Fibroblast of pulmonary artery (primary cell): ENCODE data around the gene CLN6.

Source experiments
- DNase-seq: peaks from one replicate; pipeline ENCODE4 v3.0.0-alpha.2; 2010; ENCODE audit warnings: low read depth
- H3K4me3 ChIP-seq: replicated peaks from 2 replicates; pipeline ENCODE4 v1.5.1; 2011; ENCODE audit warnings: low read depth, mild to moderate bottlenecking, control low read depth, low read length, moderate library complexity
- TF ChIP-seq, protein P1 (sequence below): IDR thresholded peaks from 2 replicates; pipeline ENCODE4 v1.5.1; 2011; ENCODE audit warnings: mild to moderate bottlenecking, control low read depth, low read length, inconsistent platforms; ENCODE audit errors: missing control alignments

The CLN6 gene

DNA sequence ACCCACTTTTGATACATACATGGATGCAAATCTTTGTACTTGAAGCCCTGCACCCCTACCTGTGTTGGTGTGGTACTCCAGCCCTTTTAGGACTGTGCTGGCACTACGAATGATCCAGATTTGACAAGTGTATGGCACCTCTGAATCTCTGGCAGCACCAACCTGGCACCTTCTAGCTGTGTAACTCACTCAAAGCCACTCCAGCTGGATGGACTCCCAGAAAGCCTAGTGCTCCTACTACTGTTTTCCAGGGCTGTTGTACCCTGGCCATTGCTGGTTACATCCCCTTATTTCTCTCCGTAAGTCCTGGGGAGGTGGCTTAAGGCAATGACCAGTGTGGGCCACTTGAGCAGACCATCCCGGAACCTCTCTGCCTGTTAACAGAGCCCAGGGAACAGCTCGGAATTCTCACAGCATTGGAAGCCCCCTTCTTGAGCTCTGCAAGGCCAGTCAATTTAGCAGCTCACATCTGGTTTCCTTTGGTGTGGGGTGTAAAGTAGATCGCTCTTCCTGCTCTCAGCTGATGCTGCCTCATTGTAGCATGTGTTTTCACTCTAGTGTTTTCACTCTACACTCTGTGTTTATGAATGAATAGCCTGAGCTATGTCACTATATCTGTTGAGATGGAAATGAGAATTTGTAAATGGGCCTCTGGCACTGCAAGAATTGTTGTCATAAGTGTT lies 36.6 kb downstream of the CLN6 start:
- TF ChIP-seq, protein P1, sequence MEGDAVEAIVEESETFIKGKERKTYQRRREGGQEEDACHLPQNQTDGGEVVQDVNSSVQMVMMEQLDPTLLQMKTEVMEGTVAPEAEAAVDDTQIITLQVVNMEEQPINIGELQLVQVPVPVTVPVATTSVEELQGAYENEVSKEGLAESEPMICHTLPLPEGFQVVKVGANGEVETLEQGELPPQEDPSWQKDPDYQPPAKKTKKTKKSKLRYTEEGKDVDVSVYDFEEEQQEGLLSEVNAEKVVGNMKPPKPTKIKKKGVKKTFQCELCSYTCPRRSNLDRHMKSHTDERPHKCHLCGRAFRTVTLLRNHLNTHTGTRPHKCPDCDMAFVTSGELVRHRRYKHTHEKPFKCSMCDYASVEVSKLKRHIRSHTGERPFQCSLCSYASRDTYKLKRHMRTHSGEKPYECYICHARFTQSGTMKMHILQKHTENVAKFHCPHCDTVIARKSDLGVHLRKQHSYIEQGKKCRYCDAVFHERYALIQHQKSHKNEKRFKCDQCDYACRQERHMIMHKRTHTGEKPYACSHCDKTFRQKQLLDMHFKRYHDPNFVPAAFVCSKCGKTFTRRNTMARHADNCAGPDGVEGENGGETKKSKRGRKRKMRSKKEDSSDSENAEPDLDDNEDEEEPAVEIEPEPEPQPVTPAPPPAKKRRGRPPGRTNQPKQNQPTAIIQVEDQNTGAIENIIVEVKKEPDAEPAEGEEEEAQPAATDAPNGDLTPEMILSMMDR = no peak
- DNase-seq = no peak
- H3K4me3 ChIP-seq = no peak overlapping the region

- no peak overlapping the region for H3K4me3 ChIP-seq
- TF ChIP-seq, protein P1 = no peak
- DNase-seq = no peak
Observed at GRCh38 chr15:68192117-68192516, 37.4 kb downstream of the CLN6 start.

- TF ChIP-seq, protein P1 = no peak
- no peak overlapping the region for H3K4me3 ChIP-seq
- no peak for DNase-seq
Observed at GRCh38 chr15:68191555-68191954, 38.0 kb downstream of the CLN6 start.

DNA sequence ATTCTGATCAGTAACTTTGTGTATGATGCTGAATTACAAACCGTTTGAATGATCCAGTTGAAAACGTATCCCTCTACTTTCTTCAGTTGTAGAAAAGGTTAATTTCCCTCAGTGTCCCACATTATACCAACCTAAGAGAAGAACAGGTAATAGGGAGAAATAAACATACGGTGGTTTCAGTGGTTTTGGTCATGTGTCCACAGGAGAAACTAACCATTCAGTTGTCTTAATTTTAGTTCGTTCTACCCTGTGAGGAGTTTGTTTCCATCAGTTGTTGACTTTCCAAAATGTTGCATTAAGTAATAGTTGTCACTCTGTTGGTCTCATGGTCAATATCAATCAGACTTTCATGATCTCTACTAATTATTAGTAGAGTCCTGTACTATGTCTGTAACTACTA lies 39.5 kb downstream of the CLN6 start:
- TF ChIP-seq, protein P1 = no peak
- H3K4me3 ChIP-seq = no peak overlapping the region
- DNase-seq = no peak

GRCh38 chr15:68188647-68189046 lies 40.9 kb downstream of the CLN6 start:
- TF ChIP-seq, protein P1 = no peak
- no peak for DNase-seq
- H3K4me3 ChIP-seq = no peak overlapping the region

DNA sequence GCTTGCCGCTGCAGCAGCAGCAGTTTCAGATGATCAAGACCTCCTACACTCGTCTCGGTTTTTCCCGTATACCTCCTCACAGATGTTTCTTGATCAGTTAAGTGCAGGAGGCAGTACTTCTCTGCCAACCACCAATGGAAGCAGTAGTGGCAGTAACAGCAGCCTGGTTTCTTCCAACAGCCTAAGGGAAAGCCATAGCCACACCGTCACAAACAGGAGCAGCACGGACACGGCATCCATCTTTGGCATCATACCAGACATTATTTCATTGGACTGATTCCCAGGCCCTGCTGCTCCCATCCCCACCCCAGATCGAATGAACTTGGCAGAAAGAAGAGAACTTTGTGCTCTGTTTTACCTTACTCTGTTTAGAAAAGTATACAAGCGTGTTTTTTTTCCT lies 42.0 kb downstream of the CLN6 start:
- peak overlapping the region; percentile 32 for H3K4me3 ChIP-seq
- peak; percentile 93 for DNase-seq
- TF ChIP-seq, protein P1 = no peak
